CD4-positive, alpha-beta T cell treated with Interleukin-6 for 4 hours (primary cell): ENCODE measurements around the gene OTOF.

Experiments
- DNase-seq: peaks from one replicate; pipeline ENCODE4 v3.0.0-alpha.2; 2020; ENCODE audit warnings: mixed read lengths

The OTOF gene

DNA sequence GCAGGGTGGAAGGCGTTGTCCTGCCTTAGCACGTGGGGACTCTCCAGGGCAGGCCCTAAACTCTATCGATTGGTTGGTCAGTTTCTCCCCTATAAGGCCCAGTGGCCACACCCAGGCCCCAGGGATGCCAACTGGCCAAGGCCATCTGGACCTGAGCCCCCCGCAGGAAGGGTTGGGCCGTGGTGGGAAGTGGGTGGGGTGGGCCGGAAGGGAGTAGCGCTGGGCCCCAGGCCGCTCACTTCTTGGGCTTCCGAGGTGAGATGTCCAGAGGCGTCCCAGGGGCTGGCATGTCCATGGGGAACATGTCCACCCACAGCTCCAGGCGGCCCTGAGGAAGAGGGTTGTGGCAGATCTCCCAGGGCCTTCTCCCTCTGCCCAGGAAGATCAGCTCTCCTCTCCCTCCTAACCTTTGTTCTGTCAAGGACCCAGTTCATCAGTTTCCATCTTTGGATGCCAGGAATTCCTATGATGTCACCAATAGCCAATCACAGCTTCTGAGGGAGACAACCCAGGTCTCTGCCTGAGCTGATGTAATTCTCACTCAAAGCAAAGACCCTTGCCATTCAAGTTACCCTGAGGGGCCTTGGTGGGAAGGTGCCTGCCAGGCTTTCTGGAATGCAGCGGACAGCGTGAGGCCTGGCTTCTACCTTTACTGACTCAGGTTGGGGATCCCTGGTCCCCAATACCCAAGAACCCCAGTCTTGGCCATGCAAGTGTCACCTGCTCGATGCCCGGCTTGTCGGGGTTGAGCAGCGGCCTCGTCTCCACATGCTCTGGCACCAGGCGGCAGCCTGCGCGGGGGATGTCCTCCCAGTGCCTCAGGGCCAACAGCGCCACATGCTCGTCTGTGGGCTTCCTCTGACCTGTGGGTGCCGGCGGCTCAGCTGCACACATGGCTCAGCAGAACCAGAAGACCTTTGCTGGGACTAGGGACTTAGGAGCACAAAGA, 14.4 kb downstream of the OTOF start:
- no peak for DNase-seq

DNA sequence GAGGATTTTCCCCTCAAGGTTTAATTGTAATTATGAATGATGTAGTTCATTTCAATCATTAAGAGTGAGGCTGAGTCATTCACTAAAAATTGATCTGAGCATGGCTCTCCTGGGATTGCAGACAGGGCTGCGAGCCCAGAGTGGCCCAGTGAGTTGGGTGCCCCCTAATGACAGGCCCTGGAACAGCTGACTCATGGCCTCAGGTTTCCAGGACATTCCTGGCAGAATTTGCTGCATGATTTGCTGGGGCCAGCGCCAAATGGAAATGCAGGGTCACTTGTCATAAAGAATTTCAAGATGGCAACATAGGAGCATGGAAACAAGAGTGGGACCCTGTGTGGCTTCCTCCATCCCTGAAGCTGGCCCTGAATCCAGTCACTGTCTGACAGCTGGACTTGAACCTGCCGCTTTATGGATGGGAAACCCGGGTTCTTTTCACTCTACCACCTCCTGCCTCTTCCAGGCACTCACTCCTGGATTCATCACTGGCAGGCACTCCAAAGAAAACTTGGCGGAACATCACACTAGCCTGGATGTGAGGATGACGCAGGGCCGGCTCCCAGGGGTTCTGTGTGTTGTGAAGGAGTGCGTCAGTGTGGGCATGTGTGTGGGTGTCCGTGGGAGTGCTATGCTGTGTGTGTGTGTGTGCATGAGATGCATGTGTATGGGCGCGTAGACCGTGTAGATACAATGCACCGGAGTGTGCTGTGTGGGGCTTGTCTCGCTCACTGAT, 15.2 kb downstream of the OTOF start:
- DNase-seq = no peak

DNA sequence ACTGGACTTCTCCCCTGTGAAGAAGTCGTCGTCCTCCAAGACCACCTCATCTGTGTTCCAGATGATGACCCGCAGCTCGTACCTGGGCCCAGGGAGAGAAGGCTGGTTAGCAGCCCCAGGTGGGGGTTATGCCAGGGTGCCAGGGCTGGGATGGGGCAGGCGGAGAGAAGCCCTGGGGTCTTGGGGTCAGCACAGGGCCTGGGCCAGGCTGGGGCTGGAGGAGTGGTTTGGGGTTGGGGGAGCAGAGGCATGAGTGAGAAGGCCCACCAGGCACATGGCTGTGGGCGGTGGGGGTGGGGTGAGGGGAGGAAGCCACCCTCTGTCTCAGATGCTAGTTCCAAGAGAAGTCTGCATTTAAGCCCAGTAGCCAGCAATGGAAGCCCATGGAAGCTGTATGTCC, 15.8 kb downstream of the OTOF start:
- DNase-seq = no peak

DNA sequence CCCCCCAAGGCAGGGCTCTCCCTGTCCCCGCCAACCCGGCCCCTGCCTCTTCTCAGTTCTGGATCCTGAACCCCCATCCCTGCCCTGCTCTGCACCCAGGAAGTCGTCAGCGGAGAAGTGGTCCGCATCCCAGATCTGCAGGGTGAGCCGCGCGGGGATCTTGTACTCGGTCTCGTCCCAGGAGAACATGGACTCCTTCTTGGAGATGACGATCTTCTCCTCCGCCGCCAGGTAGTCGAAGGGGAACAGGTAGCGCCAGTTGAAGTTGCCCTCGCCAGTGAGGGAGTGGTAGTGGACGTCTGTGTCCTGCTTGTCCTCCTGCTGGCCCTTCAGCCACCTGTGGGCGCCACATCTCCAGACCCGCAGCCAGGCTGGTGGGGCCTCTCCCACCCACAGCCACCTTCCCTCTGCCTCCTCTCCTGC, 16.3 kb downstream of the OTOF start:
- no peak for DNase-seq

DNA sequence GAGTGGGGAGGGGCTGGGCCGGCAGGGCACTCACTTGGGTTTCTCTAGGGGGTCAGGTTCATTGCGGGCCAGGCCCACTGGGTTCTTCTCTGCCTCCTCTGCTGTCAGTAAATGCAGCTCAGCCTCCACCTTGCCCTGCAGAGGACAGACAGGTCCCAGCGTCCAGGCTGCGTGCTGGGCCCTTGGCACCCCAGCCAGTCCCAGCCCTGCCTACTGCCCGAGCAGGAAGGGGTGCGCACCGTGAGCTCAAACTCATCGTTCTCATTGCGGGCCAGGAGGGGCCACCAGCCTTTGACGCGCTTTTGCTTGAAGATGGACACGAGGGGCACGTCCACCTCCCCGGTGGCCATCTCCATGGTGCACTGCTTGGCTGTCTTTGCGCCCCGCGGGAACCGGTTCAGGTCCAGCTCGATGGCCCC, 17.3 kb downstream of the OTOF start:
- no peak for DNase-seq

DNA sequence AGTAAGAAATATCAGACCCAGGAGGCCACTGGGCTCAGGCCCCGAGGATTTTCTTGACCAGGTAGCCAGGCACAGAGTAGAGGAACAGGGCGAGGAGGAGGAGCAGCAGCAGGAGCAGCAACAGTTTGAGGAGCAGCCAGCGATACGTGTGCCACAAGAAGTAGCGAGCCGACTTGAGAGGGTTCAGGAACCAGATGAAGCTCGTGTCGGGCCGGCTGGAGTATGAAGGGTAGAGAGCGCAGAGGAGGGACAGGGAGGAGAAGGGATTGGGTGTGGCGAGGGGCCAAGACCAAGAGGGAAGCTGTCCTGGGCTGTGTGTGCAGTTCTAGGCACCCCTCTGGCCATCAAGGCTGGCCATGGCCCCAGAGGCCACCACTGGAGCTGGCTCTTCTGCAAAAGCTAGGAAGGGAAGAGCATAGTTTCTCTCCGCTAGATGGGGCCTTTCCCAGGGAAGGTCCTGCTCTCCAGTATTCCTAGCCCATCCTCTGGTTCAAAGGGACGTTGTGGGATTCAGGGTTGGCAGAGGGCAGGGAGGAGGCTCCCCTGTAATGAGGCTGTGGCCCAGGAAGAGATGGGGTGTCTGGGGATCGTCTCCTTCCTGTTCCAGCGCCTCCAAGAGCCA, 17.8 kb downstream of the OTOF start:
- no peak for DNase-seq

DNA sequence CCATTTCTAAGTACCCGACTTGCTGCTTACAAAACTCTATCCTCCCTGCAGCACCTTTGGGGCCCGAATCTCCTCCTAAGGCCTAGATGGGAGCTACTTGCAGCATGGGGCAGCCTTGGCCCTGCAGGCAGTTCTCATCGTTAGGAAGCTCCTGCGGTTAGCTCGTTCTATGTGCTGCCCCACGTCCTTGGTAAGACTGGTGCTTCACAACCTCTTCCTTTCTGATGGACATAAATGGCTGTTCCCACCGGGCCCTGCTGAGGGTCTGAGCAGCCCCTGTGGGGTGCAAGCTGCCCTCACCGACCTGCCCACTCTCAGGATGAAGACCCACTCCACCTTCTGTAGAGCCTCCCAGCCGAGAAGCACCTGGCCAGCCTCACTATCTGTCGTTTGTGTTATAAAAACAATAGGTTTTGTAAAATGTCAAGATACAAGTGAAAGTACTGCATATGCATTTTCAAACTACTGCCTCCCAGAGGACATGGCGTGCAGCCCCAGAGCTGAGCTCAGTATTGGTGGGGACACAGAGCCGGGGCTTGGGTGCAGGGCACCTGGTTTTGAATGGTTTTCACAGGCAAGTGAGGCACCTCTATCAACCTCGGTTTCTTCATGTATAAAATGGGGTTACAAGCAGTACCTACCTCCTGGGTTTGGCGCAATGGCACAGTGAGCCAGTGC, 19.4 kb downstream of the OTOF start:
- DNase-seq = no peak

DNA sequence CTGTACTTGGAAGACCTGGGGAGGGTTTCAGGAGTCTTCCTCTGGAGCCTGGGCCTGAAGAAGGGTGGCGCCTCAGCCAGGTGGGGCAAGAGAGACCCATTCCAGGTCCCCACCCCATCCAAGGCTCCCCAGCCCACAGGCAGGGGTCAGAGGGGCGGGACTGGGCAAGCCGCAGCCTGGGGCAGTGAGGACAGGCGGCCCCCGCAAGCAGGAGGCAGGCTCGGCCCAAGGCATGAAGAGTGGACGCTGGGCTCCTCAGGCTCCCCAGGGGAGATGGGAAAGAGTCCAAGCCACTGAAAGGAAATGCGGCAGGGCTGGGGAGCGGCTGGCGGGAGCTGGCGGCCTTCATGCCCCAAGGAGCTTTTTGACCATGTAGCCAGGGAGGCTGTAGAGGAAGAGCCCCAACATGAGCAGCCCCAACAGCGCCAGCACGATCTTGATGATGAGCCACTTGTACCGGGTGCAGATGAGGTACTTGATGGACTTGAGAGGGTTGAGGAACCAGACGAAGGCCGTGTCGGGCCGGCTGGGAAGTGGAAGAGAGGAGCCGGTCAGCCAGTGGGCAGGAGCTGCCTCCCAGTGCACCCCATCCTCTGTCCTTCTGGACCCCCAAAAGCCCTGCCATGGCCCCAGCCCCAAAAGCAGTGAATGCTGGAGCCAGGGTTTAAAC, 20.1 kb downstream of the OTOF start:
- DNase-seq = no peak

DNA sequence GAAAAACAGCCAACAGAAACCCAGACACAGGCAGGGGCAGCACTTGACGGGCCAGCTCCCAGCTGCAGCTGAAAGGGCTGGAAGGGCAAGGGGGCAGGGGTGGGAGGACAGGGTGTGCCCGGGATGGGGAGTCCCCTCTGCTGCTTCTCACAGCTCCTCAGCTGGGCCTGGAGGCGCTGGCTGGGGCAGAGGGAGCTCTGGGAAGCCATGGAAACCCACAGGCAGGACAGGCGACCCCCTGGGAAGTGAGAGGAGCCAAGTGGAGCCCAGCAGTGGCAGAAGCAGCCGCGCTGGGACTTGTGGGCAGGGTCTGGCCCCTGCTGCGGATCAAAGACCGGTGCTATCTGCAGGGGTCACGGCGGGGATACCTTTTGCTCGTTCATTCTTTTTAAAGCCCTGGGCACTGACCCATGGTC, 20.7 kb downstream of the OTOF start:
- DNase-seq = no peak

DNA sequence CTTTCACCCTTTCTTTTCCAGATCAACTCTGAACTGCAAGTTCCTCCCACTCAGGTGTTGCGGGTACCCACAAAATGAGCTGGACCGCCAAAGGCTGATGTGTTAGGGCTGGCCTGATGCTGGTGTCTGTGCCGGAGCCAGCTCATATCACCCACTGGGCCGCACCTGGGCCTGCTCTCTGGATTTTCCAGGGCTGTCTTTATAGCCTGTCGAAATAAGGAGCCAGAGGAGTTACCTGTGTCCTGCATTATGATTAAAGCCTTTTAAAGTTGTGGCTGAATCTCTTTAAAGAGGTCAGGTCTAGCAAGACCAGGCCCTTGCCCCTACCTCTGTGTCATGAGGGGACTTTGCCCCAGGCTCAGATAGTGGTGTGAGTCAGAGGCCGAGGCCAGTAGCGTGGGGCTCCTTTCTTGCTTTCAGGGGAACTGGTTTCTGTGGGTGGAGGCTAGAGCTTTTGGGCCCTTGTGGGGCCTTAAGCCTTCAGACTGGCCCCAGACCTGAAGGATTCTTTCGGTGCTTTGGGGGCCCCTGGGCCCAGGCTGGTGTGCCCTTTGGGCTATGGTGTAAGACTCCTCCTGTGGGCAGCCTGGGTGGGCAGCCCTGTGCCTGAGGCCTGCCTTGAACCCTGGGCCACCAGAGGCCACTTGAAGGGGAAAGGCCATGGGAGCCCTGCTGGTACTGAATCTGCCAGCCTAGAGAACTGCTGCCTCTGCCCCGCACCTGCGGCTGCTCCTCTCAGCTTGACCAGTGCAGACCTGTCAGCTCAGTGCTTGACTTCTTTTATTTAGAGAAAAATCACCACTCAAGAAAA, 21.3 kb downstream of the OTOF start:
- DNase-seq = no peak

DNA sequence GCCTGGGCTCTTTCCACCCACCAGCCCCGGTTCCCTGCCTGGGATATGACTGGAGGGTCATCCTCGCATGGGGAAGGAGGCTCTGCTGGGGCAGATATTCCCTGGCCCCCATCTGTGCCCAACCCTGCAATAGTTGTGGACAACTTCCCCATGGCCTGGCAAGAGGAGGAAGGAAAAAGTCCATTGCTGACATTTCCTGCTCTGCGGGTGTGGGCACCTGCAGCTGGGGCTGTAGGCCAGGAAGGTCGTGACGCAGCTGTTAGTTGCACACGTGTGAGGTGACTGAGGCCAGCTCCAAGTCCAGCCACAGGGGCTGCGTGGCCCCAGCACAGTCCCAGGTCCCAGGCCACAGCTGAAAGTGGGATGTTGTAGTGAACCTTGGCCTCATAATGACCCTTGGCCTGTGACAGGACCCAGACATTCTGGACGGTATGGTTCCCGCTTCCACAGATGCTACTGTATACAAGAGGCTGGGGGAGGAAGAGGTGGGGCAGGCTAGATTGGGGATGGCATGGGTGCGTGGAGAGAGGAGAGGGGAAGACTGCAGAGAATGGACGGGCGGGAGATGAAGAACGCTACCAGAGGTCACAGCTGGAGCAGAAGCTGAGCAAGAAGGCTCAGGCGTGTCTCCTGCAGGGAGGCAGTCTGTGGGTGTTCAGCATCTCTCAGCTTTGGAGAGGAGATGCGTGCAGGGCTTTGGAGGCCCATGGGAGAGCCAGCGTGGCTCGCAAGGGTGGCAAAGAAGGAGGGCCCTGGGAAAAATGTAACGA, 22.1 kb downstream of the OTOF start:
- no peak for DNase-seq

DNA sequence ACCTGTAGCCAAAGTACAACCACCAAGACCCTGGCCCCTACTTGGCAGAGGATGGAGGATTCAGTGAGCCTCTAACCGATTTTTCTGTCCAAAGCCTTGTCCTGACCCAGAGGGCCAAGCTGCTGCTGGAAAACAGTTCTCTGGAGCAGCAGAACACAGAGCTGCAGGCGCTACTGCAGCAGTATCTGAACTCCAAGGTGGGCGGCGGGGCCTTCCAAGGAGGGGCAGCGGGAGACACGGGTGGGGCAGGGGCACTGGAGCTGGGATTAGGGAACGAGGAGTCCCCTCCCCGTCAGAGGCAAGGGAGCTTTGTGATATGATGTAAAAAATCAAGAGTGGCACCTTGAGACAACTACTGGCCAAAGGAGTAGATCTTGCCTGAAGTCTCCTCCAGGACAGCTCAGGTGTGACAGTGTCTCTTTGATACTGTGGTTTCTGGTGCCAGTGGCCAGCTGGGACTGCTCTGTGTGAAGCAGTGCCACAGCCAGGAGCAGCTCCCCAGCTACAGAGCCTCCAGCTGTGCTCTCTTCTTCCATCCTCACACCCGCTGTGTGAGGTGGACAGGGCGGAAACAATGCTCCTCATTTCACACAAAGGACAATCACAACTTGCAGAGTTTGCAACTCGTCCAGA, 22.8 kb downstream of the OTOF start:
- no peak for DNase-seq

DNA sequence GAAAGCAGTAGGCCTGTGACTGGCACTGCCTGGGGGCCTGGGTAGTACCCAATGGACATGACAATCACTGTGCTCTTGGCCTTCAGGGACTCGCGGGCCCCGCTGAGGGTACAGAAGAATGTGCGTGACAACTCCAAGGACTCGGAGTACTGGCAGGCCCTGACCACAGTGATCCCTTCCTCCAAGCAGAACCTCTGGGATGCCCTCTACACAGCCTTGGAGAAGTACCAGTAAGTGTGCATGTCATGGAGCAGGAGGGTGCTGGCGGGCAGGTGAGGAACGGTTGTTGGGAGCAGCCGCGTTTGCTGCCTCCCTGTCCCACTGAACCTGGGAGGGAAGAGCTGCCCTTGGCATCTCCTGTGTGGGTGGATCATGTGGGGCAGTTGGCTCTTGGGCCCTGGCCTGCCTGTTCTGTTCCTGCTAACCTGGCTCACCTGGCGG, 23.3 kb downstream of the OTOF start:
- DNase-seq = no peak

DNA sequence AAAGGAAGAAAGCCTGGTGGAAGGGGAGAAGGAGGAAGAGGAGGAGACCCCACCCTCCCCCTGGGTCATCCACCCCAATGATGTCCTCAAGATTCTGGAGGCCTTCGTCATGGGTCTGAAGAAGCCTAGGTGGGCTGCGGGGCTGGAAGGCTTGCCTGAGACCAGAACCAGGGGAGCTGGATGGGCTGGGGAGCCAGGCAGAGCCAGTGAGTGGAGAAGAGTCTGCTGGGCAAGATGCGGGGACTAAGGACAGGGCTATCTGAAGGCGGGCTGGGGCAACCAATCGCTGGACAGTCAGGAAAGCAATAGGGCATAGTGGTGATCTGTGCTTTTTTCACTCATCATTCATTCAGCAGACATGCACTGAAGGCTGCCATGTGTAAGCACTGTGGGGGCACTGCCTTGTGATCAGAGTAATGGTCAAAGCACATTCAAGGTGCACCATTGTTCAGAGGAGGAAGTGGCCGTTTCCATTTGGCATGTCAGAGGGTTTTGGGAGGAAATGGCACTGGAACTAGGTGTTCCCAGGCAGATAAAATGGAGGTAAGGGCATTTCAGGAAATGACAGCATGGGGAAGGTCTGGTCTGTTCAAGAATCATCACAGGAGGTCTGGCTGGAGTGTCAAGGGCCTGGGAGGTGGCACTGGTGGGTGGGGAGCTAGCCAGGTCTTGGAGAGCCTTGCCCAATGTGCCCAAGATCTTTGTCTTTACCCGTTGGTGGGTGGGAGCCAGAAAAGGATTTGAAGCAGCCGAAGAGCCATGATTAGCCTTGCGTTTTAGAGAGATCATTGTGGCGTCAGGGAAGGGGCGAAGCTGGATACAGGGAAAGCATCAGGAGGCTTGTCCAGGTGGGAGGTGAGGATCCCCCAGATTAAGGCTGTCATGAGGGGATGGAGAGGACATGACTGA, 24.2 kb downstream of the OTOF start:
- no peak for DNase-seq

DNA sequence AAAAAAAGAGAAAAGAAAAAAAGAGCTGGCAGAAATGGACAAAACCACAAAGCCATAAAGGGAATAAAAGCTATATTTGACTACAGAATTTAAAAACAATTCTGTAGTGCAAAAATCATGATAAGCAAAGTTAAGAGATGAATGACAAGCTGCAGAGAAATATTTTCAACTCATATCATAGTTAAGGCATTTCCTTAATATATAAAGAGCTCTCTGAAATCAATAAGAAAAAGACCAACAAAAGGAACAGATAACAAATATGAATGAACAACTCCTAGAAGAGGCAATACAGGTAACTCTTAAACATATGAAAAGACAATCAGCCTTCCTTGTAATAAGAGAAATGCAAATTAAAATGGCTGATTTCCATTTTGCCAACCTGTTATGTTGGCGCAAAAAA, 26.2 kb downstream of the OTOF start:
- DNase-seq = no peak

DNA sequence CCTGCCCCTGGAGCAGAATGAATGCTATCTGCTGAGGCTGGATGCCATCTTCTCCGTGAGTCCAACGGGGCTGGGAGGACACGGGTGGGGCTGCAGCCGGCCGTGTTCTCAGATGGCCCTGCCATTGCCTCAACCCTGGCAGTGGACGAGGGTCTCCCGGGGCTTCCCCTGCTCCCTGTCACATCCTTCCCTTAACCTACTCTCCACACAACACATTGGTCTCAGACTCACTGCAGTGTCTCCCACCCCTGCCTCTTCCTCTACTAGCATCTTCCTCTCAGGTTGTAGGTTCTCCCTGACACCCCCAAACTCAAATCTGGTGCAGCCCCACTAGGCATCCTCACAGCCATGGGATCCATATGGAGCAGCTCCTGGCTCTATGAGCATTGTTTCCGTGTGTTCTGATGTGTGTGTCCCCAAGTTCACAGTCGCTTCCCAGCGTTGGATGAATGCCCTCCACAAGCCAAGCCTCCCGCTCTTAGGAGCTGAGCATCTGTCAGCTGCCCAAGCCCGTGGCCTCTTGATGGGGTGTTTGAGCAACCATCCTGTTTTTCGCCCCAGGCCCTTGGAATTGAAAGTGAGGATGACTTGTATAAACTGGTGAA, 27.8 kb downstream of the OTOF start:
- DNase-seq = no peak

DNA sequence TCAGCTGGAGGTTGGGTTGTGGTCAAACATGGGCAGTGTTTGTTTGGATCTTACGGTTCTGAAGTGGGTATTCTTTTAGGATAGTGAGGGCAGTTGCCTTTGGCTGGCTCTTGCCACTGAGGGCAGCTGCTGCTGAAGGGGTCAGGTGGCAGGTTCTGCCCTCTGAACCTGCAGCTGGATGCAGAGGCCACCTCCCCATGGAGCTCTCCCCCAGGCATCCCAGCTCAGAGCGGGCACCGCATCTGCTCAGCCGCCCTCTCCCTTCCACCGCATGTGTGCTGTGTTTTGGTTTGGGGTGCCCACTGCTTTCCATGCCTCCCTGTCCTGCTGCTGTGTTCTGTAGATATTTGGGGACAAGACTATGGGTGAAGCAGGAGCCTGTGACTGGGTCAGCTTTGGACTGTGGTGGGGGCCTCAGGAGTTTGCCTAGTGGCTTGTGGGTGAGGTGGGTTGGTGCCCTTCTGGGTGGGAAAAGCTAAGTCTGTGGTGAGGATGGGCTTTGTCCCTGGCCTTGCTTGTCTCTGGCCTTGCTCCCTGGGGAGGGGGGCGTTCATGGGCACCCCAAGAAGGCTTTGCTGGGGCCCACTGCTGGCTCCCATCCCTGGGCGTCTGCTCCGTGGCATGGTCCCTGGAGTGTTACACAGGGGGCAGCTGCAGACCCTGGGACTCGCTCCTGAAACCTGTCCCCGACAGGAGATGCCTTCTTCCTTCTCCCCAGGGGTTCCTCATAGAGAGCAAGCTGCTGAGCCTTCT, 28.5 kb downstream of the OTOF start:
- DNase-seq = no peak

DNA sequence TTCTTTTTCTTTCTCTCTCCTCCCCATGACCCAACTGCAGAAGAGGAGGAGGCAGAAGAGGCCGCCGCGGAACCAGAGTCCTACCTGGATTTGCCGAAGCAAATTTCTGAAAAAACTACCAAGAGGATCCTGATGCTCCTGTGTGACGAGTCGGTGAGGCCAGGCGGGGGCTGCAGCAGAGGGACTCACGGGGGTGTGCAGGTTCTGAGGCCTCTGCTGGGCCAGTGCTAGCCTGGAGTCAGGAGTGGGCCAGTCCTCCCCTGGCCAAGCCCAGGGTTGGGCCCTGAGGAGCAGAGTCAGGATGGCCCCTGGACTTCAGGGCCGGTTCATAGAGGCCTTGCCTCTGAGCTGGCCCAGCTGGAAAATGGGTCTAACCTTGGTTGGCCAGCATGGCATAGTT, 29.3 kb downstream of the OTOF start:
- DNase-seq = no peak
